ACHN (cell line): Measurements from ENCODE around the gene SLC43A2.
"Not testable (repeated sequence)": the region's sequence is repeated elsewhere in the genome, so short reads cannot be mapped to it uniquely, and the experiment has no call there.

Source experiments
- DNase-seq: peaks from one replicate; pipeline ENCODE4 v3.0.0-alpha.2; 2015
- in situ Hi-C: cut with HindIII; loops from 2 replicates; pipeline ENCODE4 v1.10.0; 2017; ENCODE audit warnings: low sequenced_read_pairs, low pct_ligation_motif_present, low pct_unique_long_range_greater_than_20kb

The SLC43A2 gene

DNA sequence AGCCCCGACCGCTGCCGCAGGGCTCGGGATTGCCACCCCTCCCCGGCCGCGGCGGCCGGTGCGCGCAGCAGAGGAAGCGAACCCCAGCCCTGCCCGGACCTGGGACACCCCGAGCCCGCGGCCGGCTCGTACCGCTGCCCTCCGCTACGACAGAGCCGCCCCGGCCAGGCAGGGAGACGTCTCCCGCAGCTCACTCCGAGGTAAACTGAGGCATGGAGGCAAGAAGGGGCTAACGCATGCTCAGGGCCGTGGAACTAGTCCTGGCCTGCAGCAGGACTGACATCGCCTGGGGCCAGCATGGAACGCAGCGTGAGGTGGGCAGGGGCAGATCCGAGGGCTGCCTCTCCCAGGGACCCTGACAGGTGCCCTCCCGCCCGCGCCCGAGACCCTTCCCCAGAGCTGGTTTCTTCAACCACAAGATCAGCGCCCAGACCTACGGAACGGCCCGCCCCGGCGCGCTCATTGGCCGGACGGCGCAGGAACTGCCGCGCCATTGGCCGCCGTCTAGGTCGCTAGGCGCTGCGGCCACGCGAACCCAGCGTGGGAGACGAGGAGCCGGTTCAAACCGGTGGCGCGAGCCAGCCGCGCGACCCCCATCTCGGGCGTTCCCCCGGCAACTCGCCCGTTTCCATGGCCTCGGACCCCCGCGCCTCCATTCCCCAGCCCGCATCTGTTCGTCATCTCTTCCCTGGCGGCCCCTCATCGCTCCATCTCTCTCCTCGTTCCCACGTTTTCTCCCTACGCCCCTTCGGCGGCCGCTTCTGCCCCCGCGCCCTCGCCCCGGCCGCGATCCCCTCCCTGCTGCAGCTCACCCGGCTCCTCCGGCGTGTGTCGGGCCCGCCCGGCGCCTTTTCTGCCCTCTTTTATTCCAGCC is at the start of gene SLC43A2:
TSS of gene SLC43A2 (minus strand) at position 853 of the 874 bp plus-strand sequence. CDS start 960 bp downstream, outside the sequence.
- in situ Hi-C loops: no loop called here
- peak; percentile 74 for DNase-seq

DNA sequence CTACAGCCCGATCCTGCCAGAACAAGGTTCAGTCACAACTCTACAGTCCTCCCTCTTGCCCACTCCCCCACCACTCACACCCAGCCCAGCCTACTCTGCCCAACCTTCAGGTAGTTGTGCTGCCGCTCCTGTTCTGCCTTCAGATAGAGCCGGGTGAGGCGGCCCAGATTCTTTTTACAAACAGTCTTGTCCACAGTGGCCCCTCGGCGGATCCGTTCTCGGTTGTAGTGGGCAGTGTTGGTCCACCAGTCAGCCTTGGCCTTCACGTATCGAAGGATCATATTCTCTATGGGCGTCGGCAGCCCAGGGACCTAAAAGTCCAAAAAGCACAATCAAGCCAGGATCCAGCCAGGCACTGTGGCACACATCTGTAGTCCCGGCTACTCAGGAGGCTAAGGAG is 47.8 kb upstream of the SLC43A2 start:
- DNase-seq: no peak
- in situ Hi-C loops: no loop called here

DNA sequence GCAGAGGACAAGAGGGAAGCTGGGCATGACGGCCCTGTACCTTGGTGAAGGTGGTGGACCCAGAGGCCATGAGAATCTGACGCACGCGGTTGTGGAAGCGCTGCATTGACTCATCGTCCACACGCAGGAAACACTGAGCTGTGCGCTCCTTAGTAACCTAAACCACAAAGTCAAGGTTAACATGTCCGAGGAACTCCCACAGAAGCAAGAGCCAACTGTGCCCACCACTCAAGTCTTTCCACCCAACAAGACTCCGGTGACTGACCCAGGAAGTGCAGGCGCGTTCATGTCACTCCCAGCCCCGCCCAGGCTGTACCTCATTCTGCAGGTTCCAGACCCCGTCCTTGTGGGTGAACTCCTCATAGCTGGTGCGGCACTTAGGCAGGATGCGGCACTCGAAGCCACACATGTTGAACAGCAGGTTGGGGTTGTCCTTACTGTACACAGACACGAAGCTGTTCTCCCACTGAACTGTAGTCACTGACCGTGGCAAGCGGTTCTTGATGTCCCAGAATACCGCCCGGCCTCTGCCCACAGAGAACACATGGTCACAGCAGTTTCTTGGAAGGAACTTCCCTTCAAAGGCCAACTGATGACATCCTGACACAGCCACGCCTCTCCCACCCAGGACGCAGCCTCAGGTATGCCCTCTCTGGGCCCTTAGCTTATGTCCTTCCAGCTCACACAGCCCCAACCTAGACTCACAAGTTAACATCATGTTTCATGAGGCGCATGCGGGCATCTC is 44.6 kb upstream of the SLC43A2 start:
- no peak for DNase-seq
- in situ Hi-C loops: no loop called here

DNA sequence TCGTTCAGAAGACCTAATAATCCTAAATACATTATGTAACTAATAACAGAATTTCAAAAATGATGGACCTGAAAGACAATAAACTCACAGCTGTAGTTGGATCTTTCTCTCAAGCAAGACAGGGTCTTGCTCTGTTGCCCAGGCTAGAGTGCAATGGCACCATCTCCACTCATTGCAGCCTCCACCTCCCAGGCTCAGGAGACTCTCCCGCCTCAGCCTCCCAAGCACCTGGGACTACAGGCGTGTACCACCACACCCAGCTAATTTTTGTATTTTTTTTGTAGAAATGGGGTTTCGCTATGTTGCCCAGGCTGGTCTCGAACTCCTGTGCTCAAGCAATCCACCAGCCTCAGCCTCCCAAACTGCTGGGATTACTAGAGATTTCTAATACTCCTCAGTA is 35.3 kb upstream of the SLC43A2 start:
- in situ Hi-C loops, DNase-seq: not testable (repeated sequence)

DNA sequence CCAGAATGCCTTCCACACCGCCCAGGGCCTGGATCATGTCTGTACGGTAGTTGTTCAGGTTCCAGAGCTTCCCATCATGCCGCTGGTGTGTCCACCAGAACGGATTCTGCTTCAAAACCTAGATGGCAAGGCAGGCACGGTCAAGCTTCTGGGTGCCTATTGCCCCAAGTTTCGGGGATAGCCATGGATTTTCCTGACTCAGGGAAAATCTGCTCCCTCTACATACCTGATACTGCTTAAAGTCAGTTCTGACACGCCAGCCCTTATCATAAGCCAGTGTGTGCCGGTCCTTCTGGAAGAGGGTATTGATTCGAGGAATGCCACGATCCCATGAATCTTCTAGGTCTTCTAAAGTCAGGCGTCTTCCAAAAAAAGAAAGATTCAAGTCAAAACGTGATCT is 32.4 kb upstream of the SLC43A2 start:
- no peak for DNase-seq

DNA sequence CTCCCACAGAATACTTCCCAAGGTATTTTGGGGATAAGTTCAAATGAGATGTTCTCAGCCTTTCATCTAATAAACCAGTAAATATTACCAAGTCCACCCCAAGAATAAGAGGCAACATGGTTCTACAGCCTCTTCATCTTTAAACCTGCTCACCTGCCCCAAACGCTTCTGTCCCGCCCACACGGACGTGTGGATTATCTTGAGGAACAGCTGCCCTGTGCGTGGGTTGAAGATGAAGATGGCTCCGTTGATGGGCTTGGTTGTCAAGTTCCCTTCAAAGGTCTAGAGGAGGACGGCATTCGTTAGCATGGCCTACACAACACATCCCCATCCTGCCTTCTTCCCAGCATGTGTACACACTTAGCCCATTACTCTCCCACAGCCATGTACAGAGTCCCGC is 29.5 kb upstream of the SLC43A2 start:
- in situ Hi-C loops: no loop called here
- DNase-seq: no peak

More for the DNA sequence above, 32.4 kb upstream of the SLC43A2 start:
- in situ Hi-C loops: no loop called here

DNA sequence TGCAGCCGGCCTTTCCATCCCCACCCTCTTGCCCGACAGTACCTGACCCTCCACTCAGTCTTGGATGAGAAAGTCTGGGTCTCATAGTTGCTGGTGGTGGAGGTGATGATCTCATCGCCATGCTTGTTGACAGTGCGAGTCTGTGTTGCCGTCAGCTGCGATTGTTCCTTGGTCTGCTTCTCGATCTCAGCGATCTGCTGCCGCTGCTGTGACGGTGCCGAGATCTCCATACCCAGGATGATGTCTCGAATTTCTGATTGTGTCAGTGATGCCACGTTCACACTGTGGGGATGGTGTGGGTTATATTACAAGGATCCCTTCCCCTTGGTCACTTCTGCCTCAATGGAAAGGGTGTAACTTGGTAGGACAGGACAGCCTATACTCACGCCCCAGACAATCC is 25.1 kb upstream of the SLC43A2 start:
- DNase-seq: no peak
- in situ Hi-C loops: no loop called here

DNA sequence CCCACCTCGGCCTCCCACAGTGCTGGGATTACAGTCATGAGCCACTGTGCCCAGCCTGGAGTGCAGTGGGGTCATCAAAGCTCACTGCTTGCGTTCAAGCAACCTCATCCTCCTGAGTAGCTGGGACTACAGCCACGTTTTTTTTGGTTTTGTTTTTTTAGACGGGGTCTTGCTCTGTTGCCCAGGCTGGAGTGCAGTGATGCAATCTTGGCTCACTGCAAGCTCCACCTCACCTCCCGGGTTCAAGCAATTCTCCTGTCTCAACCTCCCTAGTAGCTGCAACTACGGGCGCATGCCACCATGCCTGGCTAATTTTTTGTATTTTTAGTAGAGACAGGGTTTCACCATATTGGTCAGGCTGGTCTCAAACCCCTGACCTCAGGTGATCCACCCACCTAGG is 24.2 kb upstream of the SLC43A2 start:
- in situ Hi-C loops, DNase-seq: not testable (repeated sequence)

DNA sequence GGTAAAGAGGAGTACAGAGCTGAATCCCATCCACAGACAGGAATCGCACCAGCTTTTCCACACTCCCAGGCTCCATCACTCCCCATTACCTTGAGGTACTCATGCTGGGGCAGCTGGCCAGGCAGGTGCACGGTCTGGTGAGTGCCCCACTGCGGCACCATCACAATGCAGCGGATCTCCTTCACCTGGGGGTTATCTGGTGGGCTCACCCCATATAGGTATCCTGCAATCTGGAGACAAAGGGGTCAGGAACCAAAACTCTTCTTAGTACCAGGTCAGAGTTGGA is 22.9 kb upstream of the SLC43A2 start:
- in situ Hi-C loops: no loop called here

DNA sequence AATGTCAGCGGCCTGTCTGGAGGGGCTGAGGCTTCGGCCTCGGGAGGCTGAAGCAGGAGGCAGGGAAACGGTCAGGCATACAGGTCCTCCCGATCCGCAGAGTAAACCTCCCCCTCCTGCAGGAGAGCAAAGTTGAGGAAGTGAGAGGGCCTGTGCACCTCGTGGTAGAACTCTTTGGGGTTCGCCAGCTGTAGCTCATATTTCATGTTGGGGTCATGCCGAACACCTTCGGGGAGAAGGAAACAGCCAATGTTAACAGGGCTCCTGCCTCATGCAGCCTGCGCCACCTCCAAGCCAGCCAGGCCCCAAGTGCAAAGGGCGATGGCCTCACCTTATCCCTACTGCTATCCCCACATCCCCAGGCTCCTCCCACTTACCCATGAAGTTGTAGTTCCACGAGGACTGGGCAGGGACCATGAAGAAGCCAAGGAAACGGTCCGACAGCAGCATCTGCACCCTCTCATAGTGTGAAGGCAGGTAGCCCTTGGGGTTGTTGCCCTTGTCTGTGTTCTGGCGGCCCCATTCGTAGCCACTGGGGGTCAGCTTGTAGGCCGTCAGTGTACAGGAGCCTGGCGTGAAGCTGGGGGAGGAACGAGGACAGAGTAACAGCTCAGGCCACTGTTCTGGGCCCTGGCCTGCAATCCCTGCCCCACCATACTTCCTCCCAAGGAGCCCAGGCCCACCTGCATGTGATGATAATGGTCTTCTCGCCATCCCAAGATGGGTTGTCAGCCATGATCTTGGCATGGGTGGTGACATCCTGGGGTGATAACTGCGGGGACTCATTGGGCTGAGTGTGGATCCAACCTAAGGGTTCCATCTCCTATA is 22.3 kb upstream of the SLC43A2 start:
- no peak for DNase-seq
- in situ Hi-C loops: no loop called here

More for the DNA sequence above, 22.9 kb upstream of the SLC43A2 start:
- DNase-seq: no peak

DNA sequence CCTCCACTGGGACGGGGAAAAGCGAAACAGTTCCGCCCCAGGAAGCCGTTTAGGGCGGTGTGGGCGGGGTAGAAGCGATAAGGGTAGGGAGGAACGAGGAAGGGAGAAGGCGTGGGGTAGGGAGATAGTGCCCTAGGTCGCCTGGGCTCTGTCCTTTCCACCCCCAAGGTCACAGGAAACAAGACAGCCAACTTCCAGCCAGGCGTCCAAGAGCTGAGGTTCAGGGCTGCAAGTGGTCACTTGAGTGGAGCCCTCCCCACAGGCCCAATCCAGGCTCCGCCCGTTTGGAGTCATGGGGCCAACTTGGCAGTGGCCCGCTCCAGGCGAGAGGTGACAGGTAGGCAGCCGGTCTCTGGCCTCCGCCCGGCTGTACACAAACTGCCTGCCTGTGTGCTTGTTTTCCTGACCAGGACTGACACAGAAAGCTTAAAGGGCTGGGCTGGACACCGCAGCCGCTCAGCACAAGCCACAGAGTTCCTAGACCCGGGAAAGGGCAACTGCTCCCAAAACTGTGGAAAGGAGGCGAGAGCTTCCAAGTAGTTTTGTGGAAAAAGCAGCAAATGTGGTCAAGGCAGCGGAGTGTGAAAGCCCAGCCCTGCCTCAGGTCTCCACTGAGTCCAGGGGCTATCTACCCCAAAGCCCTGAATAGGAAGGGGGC is 21.3 kb upstream of the SLC43A2 start, which contains the start of gene RILP:
TSS of gene RILP (minus strand) at position 23 of the 658 bp plus-strand sequence. CDS start 62 bp downstream, outside the sequence.
- in situ Hi-C loops: no loop called here
- peak; percentile 73 for DNase-seq

DNA sequence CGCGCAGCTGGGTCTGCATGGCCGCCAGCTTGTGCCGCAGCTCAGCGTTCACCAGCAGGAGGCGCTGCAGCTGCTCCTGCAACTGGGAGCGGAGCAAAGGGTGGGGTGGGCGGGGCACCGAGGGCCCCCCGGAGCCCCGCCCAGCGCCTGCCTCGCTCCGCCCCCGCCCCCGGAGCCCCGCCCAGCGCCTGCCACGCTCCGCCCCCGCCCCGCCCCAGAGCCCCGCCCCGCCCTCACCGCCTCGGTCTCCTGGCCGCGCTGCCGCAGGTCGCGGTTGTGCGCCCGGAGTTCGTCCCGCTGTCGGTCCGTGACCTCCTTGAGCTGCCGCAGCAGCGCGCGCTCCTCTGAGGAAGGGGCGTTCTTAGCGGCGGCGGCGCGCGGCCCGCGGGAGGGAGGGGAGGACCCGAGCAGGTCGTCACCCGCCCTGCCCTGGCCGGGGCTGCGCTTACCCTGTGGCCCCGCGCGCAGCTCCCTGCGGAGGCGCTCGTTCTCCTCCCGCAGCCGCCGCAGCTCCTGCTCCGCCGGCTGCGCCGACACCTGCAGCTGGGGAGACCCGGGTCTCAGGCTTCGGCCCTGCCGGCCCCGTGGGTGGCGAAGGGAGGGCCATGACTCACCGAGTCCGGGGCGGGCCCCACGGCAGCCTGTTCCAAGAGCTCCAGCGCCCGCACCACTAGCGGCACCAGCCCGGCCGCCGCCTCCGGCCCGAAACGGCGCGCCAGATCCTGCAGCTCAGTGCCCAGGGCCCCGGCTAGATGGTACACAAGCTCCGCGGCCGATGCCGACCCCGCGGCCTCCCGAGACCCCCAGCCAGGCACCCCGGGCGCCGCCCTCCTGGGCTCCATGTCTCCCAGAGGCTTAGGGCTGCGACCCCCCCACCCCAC is 20.6 kb upstream of the SLC43A2 start:
- in situ Hi-C loops: no loop called here

DNA sequence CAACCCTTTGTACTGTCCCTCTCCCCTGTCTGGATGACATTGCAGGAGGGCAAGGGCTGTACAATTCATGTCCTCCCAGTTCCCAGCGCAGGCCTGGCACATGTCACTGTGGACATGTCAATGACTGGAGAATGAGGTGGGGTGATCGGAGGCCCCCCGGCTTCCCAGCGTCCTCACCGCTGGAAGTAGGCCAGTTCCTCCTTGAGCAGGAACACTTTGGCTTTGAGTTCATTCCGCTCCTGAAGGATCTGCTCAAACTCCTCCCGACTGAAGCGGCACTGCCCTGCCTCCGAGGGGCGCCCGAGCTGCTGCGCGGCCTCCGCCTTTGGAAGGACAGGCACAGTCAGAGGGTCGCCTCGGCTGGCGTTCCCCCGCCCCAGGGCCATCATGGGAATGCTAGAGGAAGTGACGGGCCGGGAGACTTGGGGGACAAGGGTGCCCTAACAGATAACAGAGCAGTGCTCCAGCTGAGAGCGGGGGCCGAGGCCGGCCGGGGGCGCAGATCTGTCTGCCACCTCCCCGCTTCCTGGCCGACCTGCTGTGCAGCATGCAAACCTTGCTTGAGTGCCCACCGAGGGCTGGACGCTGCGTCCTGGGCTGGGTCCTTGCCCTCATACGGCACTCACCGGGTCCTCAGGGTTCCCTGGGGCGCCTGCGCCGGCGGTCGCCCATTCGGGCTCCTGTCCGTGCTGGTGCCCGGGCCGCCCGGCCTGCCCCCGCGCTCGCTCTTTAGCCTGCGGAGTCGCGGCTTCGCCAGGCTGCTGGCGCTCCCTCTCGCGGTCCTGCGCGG is 19.7 kb upstream of the SLC43A2 start:
- in situ Hi-C loops: no loop called here
- DNase-seq: no peak

More for the DNA sequence above, 20.6 kb upstream of the SLC43A2 start:
- DNase-seq: peak; percentile 96

DNA sequence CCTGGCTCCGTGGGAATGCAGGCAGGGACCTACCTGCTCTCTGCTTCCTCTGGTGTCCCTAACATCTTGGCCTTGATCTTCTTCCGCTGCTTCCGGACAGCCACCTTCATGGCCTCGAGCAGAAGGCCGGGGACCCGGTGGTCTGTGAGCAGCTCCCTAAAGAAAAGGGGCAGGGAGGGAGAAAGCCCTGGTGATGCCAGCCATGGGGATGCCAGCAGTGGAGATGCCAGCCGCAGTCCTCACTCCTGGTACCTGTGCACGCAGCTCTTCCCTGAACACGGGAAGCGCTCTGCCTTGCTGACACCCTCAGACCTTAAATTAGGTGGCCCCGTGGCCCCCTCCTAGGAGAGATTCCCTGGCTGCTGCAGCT is 19.2 kb upstream of the SLC43A2 start:
- in situ Hi-C loops: no loop called here
- no peak for DNase-seq

DNA sequence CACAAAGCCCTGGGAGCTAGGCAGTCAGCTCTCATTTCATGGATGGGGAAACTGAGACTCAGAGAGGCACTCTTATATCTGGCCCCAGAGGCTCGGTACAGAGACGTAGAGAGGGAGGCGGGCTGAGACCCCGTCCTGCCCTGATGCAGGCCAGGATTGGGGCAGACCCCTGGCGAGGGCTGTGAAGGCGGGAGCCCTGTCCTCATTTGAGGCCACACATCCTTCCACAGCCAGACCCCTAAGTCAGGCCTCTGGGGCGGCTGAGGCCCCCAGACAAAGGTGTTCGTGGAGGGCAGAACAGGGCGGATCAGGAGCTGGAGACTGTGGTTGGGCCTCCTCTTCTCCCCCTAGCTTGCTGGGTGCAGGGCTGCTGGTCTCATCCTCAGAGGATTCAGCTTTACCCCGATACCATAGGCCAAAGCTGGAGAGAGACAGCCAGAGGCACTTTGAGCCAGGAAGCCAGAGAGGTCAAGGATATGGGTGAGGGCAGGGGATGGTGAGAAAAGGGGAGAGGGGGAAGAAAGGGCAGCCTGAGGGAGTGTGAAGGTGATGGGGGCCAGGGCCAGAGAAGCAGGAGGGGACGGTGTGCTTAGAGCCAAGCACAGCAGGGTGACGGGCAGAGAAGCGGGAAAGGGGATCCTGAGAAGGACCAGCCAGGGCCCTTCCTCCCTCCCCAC is 17.7 kb upstream of the SLC43A2 start:
- in situ Hi-C loops: no loop called here
- DNase-seq: no peak
